IPS-NIHi11 (cell line): ENCODE measurements around the gene NPLOC4.
"Not testable (repeated sequence)": the region's sequence is repeated elsewhere in the genome, so short reads cannot be mapped to it uniquely, and the experiment has no call there.

Source experiments
- DNase-seq: peaks from one replicate; pipeline ENCODE4 v3.0.0; 2012; ENCODE audit warnings: mixed read lengths, low spot score

The NPLOC4 gene

GRCh38 chr17:81631482-81631881, 5.4 kb downstream of the NPLOC4 start:
- no peak for DNase-seq

GRCh38 chr17:81630274-81630673, 6.6 kb downstream of the NPLOC4 start:
- no peak for DNase-seq

GRCh38 chr17:81621494-81622130, 15.3 kb downstream of the NPLOC4 start:
- DNase-seq = no peak

- DNase-seq = not testable (repeated sequence)
Measured at GRCh38 chr17:81618307-81618706, 18.6 kb downstream of the NPLOC4 start.

- no peak for DNase-seq
Measured at GRCh38 chr17:81616877-81617276, 20.0 kb downstream of the NPLOC4 start.

- DNase-seq = no peak
Measured at GRCh38 chr17:81615401-81615930, 21.4 kb downstream of the NPLOC4 start.

GRCh38 chr17:81612172-81612970, 24.5 kb downstream of the NPLOC4 start:
- DNase-seq = no peak

GRCh38 chr17:81609541-81610311, 27.2 kb downstream of the NPLOC4 start:
- no peak for DNase-seq

- DNase-seq = no peak
Measured at GRCh38 chr17:81608605-81609004, 28.3 kb downstream of the NPLOC4 start.

- no peak for DNase-seq
Measured at GRCh38 chr17:81608082-81608481, 28.8 kb downstream of the NPLOC4 start.

GRCh38 chr17:81607431-81607830, 29.5 kb downstream of the NPLOC4 start:
- no peak for DNase-seq

GRCh38 chr17:81603846-81604610, 32.9 kb downstream of the NPLOC4 start:
- no peak for DNase-seq

- peak; percentile 76 for DNase-seq
Measured at GRCh38 chr17:81601525-81602120, 35.3 kb downstream of the NPLOC4 start.

- DNase-seq = no peak
Measured at GRCh38 chr17:81599719-81600486, 37.0 kb downstream of the NPLOC4 start.

GRCh38 chr17:81593105-81593871, 43.6 kb downstream of the NPLOC4 start:
- no peak for DNase-seq

- DNase-seq = no peak
Measured at GRCh38 chr17:81591971-81592370, 44.9 kb downstream of the NPLOC4 start.

- no peak for DNase-seq
Measured at GRCh38 chr17:81590121-81590520, 46.8 kb downstream of the NPLOC4 start.

GRCh38 chr17:81589612-81590011, 47.3 kb downstream of the NPLOC4 start:
- no peak for DNase-seq

- no peak for DNase-seq
Measured at GRCh38 chr17:81586096-81586495, 50.8 kb downstream of the NPLOC4 start.

- DNase-seq = not testable (repeated sequence)
Measured at GRCh38 chr17:81584771-81585170, 52.1 kb downstream of the NPLOC4 start.
